Measurements from ENCODE around the gene BACE2.

BACE2 gene

DNA sequence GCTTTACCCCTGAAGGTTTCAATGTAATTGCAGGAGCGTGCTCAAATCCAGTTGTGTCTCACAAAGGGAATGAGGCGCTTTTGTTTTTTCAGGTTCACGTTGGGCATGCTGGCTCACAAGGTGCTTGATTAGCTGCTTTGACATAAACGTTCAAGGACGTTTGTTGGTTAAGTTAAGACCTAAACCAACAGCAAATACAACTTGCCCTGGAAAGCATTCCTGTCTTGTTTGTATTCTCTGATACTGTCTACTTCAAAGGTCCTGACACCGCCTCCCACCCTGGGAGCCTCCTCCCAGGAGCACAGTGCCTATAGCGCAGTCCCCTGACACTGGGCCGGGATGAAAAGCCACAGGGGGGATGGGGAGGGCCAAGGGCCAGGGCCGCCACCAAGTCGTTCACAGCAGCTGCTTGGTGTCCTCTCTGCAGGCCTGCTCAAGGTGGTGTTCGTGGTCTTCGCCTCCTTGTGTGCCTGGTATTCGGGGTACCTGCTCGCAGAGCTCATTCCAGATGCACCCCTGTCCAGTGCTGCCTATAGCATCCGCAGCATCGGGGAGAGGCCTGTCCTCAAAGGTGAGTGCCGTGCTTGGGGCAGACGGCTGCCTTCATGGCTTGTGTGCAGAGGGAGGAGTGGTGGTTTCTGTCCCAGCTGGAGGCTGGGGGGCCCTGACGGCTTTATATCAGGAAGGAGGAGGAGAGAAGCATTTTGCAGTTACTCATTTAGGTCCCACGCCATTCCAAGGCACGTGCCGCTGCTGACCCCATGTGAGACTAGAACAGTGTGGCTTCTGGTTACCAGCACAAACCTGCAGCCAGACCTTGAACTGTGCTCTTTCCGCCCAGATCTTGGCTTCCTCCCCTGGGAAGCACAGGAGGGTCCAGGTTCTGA is 154.8 kb downstream of the BACE2 start:
- H3K4me3 ChIP-seq (replicated peaks; ENCODE audit: insufficient read depth, low read length): no peak overlapping the region
- no peaks in the 10 kb centered on the region for H3K27me3 ChIP-seq (ENCODE audit: insufficient read depth, poor library complexity, severe bottlenecking)
- TF ChIP-seq, protein P1, sequence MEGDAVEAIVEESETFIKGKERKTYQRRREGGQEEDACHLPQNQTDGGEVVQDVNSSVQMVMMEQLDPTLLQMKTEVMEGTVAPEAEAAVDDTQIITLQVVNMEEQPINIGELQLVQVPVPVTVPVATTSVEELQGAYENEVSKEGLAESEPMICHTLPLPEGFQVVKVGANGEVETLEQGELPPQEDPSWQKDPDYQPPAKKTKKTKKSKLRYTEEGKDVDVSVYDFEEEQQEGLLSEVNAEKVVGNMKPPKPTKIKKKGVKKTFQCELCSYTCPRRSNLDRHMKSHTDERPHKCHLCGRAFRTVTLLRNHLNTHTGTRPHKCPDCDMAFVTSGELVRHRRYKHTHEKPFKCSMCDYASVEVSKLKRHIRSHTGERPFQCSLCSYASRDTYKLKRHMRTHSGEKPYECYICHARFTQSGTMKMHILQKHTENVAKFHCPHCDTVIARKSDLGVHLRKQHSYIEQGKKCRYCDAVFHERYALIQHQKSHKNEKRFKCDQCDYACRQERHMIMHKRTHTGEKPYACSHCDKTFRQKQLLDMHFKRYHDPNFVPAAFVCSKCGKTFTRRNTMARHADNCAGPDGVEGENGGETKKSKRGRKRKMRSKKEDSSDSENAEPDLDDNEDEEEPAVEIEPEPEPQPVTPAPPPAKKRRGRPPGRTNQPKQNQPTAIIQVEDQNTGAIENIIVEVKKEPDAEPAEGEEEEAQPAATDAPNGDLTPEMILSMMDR (IDR thresholded peaks at IDR 0.05; ENCODE audit: insufficient read depth, low read length): no peak
- no peak for TF ChIP-seq GABPA (IDR thresholded peaks at IDR 0.05; ENCODE audit: low read depth)
- no peak for TF ChIP-seq SPI1 (IDR thresholded peaks at IDR 0.05; ENCODE audit: borderline replicate concordance, low read depth)
- no peak for TF ChIP-seq POLR2AphosphoS5 (IDR thresholded peaks at IDR 0.05; ENCODE audit: low read depth)
- TF ChIP-seq, protein P2, sequence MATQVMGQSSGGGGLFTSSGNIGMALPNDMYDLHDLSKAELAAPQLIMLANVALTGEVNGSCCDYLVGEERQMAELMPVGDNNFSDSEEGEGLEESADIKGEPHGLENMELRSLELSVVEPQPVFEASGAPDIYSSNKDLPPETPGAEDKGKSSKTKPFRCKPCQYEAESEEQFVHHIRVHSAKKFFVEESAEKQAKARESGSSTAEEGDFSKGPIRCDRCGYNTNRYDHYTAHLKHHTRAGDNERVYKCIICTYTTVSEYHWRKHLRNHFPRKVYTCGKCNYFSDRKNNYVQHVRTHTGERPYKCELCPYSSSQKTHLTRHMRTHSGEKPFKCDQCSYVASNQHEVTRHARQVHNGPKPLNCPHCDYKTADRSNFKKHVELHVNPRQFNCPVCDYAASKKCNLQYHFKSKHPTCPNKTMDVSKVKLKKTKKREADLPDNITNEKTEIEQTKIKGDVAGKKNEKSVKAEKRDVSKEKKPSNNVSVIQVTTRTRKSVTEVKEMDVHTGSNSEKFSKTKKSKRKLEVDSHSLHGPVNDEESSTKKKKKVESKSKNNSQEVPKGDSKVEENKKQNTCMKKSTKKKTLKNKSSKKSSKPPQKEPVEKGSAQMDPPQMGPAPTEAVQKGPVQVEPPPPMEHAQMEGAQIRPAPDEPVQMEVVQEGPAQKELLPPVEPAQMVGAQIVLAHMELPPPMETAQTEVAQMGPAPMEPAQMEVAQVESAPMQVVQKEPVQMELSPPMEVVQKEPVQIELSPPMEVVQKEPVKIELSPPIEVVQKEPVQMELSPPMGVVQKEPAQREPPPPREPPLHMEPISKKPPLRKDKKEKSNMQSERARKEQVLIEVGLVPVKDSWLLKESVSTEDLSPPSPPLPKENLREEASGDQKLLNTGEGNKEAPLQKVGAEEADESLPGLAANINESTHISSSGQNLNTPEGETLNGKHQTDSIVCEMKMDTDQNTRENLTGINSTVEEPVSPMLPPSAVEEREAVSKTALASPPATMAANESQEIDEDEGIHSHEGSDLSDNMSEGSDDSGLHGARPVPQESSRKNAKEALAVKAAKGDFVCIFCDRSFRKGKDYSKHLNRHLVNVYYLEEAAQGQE (IDR thresholded peaks at IDR 0.05; ENCODE audit: insufficient replicate concordance, low read depth): no peak
- no peak overlapping the region for H3K27ac ChIP-seq (replicated peaks)
- DNase-seq (ENCODE audit: low read depth in 1 of 2, low spot score in 1 of 2): no peak

DNA sequence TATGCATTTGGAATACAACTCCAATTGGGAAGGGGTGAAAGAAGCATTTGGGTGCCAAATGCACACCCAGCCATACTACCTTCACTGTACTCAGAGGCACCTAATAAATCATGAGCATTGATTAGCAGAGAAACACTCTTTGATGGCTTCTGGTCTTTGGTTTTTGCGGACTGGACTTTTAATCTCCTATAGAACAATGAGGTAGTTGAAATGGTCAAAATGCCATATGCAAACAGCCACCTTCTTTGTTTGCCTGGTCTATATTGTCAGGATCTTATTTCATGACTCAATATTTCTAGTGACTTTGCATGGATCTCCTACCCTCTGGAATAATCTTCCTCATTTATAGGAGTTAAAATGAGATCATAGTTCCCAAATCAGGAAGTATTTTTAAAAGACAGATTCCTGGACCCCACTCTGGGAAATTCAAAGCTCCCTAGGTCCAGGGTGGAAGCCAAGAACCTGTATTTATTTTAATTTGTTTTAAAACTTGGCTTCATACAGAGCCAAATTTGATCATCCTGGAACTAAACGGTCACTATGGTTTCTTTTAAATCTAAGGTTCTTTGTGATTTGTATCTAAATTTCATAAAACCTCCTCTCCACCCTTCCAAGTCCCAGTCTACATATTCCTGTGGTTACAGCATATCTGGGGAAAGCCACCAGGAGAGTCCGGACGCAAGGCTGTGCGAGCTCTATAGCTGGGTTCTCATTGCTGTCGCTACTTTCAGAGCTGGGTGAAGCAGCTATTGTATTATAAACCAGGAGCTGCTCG is 157.4 kb downstream of the BACE2 start:
- no peak for DNase-seq (ENCODE audit: low read depth in 1 of 2, low spot score in 1 of 2)
- TF ChIP-seq GABPA (IDR thresholded peaks at IDR 0.05; ENCODE audit: low read depth) (no peak), SPI1 (IDR thresholded peaks at IDR 0.05; ENCODE audit: borderline replicate concordance, low read depth) (no peak), POLR2AphosphoS5 (IDR thresholded peaks at IDR 0.05; ENCODE audit: low read depth) (no peak)
- TF ChIP-seq, protein P2 (IDR thresholded peaks at IDR 0.05; ENCODE audit: insufficient replicate concordance, low read depth): no peak
- TF ChIP-seq, protein P1 (IDR thresholded peaks at IDR 0.05; ENCODE audit: insufficient read depth, low read length): no peak
- no peak overlapping the region for H3K27ac ChIP-seq (replicated peaks)
- no peaks in the 10 kb centered on the region for H3K27me3 ChIP-seq (ENCODE audit: insufficient read depth, poor library complexity, severe bottlenecking)
- no peak overlapping the region for H3K4me3 ChIP-seq (replicated peaks; ENCODE audit: insufficient read depth, low read length)

DNA sequence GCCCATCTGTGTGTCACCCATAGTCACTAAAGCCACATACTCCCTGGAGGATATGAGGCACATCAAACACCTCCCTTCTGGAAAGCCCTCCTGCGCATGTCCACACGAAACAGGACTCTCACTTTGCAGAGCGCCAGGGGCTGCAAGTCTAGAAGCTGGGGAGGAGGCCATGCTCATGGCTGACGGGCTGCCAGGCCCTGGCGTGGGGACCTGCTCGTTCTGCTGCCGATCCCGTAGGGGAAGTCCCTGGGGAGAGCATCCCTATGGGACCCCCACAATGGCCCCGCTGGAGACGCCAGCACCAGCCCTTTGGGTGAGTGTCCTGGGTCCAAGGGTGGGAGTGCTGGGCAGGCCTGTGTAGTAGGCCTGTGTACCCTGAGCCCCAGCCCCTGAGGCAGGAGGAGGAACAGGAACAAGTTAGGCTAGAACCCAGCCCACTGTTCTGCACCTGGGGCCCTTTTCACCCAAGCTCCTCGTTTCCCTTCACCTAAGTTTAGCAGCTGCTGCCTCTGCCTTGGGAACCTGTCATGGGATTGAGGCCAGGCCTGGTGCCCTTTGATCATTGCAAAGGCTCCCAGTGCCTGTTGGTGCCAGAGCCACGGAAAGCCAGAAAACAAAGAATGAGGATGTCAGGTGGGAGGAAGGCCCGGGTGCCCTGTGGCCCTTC is 158.6 kb downstream of the BACE2 start:
- no peaks in the 10 kb centered on the region for H3K27me3 ChIP-seq (ENCODE audit: insufficient read depth, poor library complexity, severe bottlenecking)
- H3K4me3 ChIP-seq (replicated peaks; ENCODE audit: insufficient read depth, low read length): no peak overlapping the region
- TF ChIP-seq POLR2AphosphoS5 (IDR thresholded peaks at IDR 0.05; ENCODE audit: low read depth) (no peak), SPI1 (IDR thresholded peaks at IDR 0.05; ENCODE audit: borderline replicate concordance, low read depth) (no peak)
- TF ChIP-seq, protein P1 (IDR thresholded peaks at IDR 0.05; ENCODE audit: insufficient read depth, low read length): no peak
- TF ChIP-seq, protein P2 (IDR thresholded peaks at IDR 0.05; ENCODE audit: insufficient replicate concordance, low read depth): no peak
- H3K27ac ChIP-seq (replicated peaks): no peak overlapping the region
- no peak for DNase-seq (ENCODE audit: low read depth in 1 of 2, low spot score in 1 of 2)
